HepG2 (cell line): ENCODE measurements around the gene NCOA1. TPM values are rescaled to one million over a fixed set of nuclear protein-coding genes. Genes with fewer than 3 reads are reported as not detected.

Experiments used
- ATF1 ChIP-seq: IDR thresholded peaks from 2 replicates; pipeline ENCODE4 v1.6.1; 2016; ENCODE audit warnings: mild to moderate bottlenecking, control low read depth
- FOXC1 ChIP-seq: sonication (generic); formaldehyde crosslinking; IDR thresholded peaks from 2 replicates; pipeline ENCODE4 v1.8.0; 2022; ENCODE audit warnings: mild to moderate bottlenecking, missing genetic modification reagents, borderline replicate concordance
- GZF1 ChIP-seq: sonication (generic); formaldehyde crosslinking; IDR thresholded peaks from 2 replicates; pipeline ENCODE4 v1.5.1; 2020; ENCODE audit warnings: mild to moderate bottlenecking, missing genetic modification reagents
- MZF1 ChIP-seq: sonication (generic); formaldehyde crosslinking; IDR thresholded peaks from 2 replicates; pipeline ENCODE4 v1.8.1; 2023; ENCODE audit warnings: mild to moderate bottlenecking, missing genetic modification reagents, borderline replicate concordance
- NFATC3 ChIP-seq: sonication (generic); formaldehyde crosslinking; IDR thresholded peaks from 2 replicates; pipeline ENCODE4 v1.5.1; 2020; ENCODE audit warnings: mild to moderate bottlenecking, missing genetic modification reagents
- NR2C2 ChIP-seq: sonication (generic); formaldehyde crosslinking; IDR thresholded peaks from 2 replicates; pipeline ENCODE4 v1.4.0; 2020; ENCODE audit warnings: missing genetic modification reagents, mild to moderate bottlenecking, moderate library complexity, borderline replicate concordance
- PHF8 ChIP-seq: sonication (generic); formaldehyde crosslinking; IDR thresholded peaks from 2 replicates; pipeline ENCODE4 v1.5.0; 2020; ENCODE audit warnings: missing genetic modification reagents
- RORA ChIP-seq: sonication (generic); formaldehyde crosslinking; IDR thresholded peaks from 2 replicates; pipeline ENCODE4 v1.5.0; 2020; ENCODE audit warnings: mild to moderate bottlenecking, missing genetic modification reagents, moderate library complexity
- SRY ChIP-seq: sonication (generic); formaldehyde crosslinking; IDR thresholded peaks from 2 replicates; pipeline ENCODE4 v1.8.0; 2022; ENCODE audit warnings: mild to moderate bottlenecking, missing genetic modification reagents
- TOPORS ChIP-seq: sonication (generic); formaldehyde crosslinking; IDR thresholded peaks from 2 replicates; pipeline ENCODE4 v1.8.0; 2023; ENCODE audit warnings: mild to moderate bottlenecking, missing genetic modification reagents
- ZFP36L2 ChIP-seq: sonication (generic); formaldehyde crosslinking; IDR thresholded peaks from 2 replicates; pipeline ENCODE4 v1.4.0; 2020; ENCODE audit warnings: missing genetic modification reagents
- ZMAT3 ChIP-seq: sonication (generic); formaldehyde crosslinking; conservative IDR thresholded peaks from 2 replicates; pipeline ENCODE4 v1.7.0; 2021; ENCODE audit warnings: missing genetic modification reagents
- ZNF256 ChIP-seq: sonication (generic); formaldehyde crosslinking; conservative IDR thresholded peaks from 2 replicates; pipeline ENCODE4 v1.4.0; 2020; ENCODE audit warnings: missing genetic modification reagents
- ZNF274 ChIP-seq: sonication (generic); formaldehyde crosslinking; IDR thresholded peaks from 2 replicates; pipeline ENCODE4 v1.5.1; 2020; ENCODE audit warnings: mild to moderate bottlenecking, missing genetic modification reagents
- ZNF383 ChIP-seq: sonication (generic); formaldehyde crosslinking; IDR thresholded peaks from 2 replicates; pipeline ENCODE4 v1.4.0; 2020; ENCODE audit warnings: missing genetic modification reagents, mild to moderate bottlenecking, borderline replicate concordance
- ZNF432 ChIP-seq: sonication (generic); formaldehyde crosslinking; IDR thresholded peaks from 2 replicates; pipeline ENCODE4 v1.5.0; 2020; ENCODE audit warnings: missing genetic modification reagents, mild to moderate bottlenecking, borderline replicate concordance
- ZNF564 ChIP-seq: sonication (generic); formaldehyde crosslinking; IDR thresholded peaks from 2 replicates; pipeline ENCODE4 v1.8.1; 2023; ENCODE audit warnings: mild to moderate bottlenecking, missing genetic modification reagents
- ZNF678 ChIP-seq: sonication (generic); formaldehyde crosslinking; IDR thresholded peaks from 2 replicates; pipeline ENCODE4 v1.4.0; 2020; ENCODE audit warnings: mild to moderate bottlenecking, missing genetic modification reagents
- ZNF788 ChIP-seq: sonication (generic); formaldehyde crosslinking; IDR thresholded peaks from 2 replicates; pipeline ENCODE4 v1.5.0; 2020; ENCODE audit warnings: mild to moderate bottlenecking, missing genetic modification reagents, borderline replicate concordance
- polyA plus RNA-seq, 8 experiments: library from polyadenylated mRNA; depleted of rRNA in 3 of 8; stranded (reverse) in 7 of 8; unstranded in 1 of 8; fragments of >200 nt; fragmentation: Illumina TruSeq in 4 of 8; extraction: Trizol in 4 of 8; gene quantifications; 2 replicates each; pipeline versions ENCODE4 v1.2.1 to v1.2.3, GENCODE V29; 2011 to 2016; ENCODE audit warnings: low read depth in 4 of 8, missing spikeins in 1 of 8, mixed read lengths in 1 of 8; ENCODE audit not compliant: insufficient read depth in 1 of 8
- total RNA-seq, 5 experiments: library from RNA; depleted of rRNA; stranded (reverse); fragments of >200 nt; fragmentation: Illumina TruSeq; extraction: Trizol; gene quantifications; 2 replicates each; pipeline ENCODE4 v1.2.3, GENCODE V29; 2016; ENCODE audit warnings: low read depth in 1 of 5
- TF ChIP-seq, protein P1 (sequence below): sonication (generic); formaldehyde crosslinking; IDR thresholded peaks from 2 replicates; pipeline ENCODE4 v1.8.0; 2022; ENCODE audit warnings: mild to moderate bottlenecking, missing genetic modification reagents, borderline replicate concordance
- TF ChIP-seq, protein P2 (sequence below): sonication (generic); formaldehyde crosslinking; IDR thresholded peaks from 2 replicates; pipeline ENCODE4 v1.9.0; 2022; ENCODE audit warnings: low read depth, missing genetic modification reagents
- TF ChIP-seq, protein P3 (sequence below): fragments of 450-650 bp; IDR thresholded peaks from 2 replicates; pipeline ENCODE4 v1.6.1; 2017
- TF ChIP-seq, protein P4 (sequence below): sonication (generic); formaldehyde crosslinking; IDR thresholded peaks from 2 replicates; pipeline ENCODE4 v1.5.0; 2020; ENCODE audit warnings: mild to moderate bottlenecking, missing genetic modification reagents

NCOA1 gene
- total and polyA plus RNA-seq, 2 of the 13 experiments (the other 11 are each of a cell fraction or from before 2014, with no cell fraction given): 10.0 to 10.4 TPM

DNA sequence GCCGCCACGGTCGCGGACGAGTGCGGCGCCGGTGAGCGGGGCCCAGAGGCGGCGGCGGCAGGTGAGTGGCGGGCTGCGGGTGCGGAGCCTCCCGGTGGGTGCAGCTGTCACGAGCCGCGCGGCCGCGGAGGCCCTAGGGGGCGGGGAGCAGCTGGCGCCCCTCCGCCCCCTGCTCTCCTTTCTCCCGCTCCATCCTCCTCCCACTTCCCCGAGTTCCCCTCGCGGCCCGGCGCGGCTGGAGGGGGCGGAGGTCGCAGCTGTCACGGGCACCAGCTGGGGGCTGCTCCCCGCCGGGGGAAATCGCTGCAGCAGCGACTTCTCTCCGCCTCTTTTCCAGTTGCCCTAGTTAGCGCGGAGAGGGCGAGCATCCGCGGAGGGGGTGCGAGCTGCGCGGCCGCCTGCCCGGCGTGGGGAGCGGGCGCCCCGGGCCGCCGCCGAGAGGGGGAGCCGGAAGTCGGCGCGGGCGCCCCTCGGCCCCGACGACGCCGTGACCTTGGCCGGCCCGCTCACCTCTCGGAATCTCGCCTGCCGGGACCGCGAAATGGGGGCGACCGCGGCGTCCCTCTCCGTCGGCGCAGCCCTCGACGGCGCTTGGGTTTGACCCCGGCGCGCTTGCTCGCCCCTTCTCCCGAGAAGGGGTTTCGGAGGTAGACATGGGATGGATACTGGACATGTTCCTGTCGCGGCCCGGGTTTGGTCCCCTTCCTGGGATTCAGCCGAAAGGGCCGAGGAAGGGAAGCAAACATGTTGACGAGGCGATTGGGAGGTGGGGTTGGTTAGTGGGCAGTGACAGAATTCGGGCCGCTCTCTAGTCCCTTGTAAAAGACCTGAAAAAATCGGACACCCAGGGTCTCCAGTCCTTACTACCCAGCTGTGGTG is 727 bp downstream of the NCOA1 start (continued):
- TF ChIP-seq, protein P1, sequence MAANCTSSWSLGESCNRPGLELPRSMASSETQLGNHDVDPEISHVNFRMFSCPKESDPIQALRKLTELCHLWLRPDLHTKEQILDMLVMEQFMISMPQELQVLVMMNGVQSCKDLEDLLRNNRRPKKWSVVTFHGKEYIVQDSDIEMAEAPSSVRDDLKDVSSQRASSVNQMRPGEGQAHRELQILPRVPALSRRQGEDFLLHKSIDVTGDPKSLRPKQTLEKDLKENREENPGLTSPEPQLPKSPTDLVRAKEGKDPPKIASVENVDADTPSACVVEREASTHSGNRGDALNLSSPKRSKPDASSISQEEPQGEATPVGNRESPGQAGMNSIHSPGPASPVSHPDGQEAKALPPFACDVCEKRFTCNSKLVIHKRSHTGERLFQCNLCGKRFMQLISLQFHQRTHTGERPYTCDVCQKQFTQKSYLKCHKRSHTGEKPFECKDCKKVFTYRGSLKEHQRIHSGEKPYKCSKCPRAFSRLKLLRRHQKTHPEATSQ (CRISPR knock-in tag): no peak
- no peak for TF ChIP-seq ATF1 (CRISPR knock-in tag)
- peak; percentile 48; the same call in 1 of the 2 replicates for TF ChIP-seq TOPORS (CRISPR knock-in tag)
- TF ChIP-seq RORA (CRISPR knock-in tag): no peak
- TF ChIP-seq, protein P2, sequence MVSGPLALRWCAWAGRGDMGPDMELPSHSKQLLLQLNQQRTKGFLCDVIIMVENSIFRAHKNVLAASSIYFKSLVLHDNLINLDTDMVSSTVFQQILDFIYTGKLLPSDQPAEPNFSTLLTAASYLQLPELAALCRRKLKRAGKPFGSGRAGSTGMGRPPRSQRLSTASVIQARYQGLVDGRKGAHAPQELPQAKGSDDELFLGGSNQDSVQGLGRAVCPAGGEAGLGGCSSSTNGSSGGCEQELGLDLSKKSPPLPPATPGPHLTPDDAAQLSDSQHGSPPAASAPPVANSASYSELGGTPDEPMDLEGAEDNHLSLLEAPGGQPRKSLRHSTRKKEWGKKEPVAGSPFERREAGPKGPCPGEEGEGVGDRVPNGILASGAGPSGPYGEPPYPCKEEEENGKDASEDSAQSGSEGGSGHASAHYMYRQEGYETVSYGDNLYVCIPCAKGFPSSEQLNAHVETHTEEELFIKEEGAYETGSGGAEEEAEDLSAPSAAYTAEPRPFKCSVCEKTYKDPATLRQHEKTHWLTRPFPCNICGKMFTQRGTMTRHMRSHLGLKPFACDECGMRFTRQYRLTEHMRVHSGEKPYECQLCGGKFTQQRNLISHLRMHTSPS (CRISPR knock-in tag): no peak
- no peak for TF ChIP-seq ZNF383 (CRISPR knock-in tag)
- TF ChIP-seq NFATC3: 0 out of 2 replicates have a peak, but pooled peaks have one; percentile 47
- peak; percentile 38; the same call in 1 of the 2 replicates for TF ChIP-seq NR2C2 (CRISPR knock-in tag)
- TF ChIP-seq PHF8 (CRISPR knock-in tag): peak; percentile 62
- no peak for TF ChIP-seq ZFP36L2 (CRISPR knock-in tag)
- TF ChIP-seq ZNF256 (CRISPR knock-in tag): no peak
- TF ChIP-seq ZNF564: 0 out of 2 replicates have a peak, but pooled peaks have one; percentile 20
- peak; percentile 59; the same call in 1 of the 2 replicates for TF ChIP-seq FOXC1 (CRISPR knock-in tag)
- TF ChIP-seq SRY: peak; percentile 14; the same call in 1 of the 2 replicates
- TF ChIP-seq ZNF274 (CRISPR knock-in tag): peak; percentile 51; the same call in 1 of the 2 replicates
- TF ChIP-seq, protein P3, sequence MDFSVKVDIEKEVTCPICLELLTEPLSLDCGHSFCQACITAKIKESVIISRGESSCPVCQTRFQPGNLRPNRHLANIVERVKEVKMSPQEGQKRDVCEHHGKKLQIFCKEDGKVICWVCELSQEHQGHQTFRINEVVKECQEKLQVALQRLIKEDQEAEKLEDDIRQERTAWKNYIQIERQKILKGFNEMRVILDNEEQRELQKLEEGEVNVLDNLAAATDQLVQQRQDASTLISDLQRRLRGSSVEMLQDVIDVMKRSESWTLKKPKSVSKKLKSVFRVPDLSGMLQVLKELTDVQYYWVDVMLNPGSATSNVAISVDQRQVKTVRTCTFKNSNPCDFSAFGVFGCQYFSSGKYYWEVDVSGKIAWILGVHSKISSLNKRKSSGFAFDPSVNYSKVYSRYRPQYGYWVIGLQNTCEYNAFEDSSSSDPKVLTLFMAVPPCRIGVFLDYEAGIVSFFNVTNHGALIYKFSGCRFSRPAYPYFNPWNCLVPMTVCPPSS: no peak
- no peak for TF ChIP-seq ZNF678 (CRISPR knock-in tag)
- no peak for TF ChIP-seq ZNF432 (CRISPR knock-in tag)
- no peak for TF ChIP-seq MZF1 (CRISPR knock-in tag)
- no peak for TF ChIP-seq GZF1 (CRISPR knock-in tag)
- TF ChIP-seq ZNF788: 0 out of 2 replicates have a peak, but pooled peaks have one; percentile 11
- TF ChIP-seq ZMAT3 (CRISPR knock-in tag): no peak
- TF ChIP-seq, protein P4, sequence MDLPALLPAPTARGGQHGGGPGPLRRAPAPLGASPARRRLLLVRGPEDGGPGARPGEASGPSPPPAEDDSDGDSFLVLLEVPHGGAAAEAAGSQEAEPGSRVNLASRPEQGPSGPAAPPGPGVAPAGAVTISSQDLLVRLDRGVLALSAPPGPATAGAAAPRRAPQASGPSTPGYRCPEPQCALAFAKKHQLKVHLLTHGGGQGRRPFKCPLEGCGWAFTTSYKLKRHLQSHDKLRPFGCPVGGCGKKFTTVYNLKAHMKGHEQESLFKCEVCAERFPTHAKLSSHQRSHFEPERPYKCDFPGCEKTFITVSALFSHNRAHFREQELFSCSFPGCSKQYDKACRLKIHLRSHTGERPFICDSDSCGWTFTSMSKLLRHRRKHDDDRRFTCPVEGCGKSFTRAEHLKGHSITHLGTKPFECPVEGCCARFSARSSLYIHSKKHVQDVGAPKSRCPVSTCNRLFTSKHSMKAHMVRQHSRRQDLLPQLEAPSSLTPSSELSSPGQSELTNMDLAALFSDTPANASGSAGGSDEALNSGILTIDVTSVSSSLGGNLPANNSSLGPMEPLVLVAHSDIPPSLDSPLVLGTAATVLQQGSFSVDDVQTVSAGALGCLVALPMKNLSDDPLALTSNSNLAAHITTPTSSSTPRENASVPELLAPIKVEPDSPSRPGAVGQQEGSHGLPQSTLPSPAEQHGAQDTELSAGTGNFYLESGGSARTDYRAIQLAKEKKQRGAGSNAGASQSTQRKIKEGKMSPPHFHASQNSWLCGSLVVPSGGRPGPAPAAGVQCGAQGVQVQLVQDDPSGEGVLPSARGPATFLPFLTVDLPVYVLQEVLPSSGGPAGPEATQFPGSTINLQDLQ (CRISPR knock-in tag): no peak
